Left forelimb (tissue), 1 donor: ENCODE data around the gene SKAP1.
"Not testable (repeated sequence)": the region's sequence is repeated elsewhere in the genome, so short reads cannot be mapped to it uniquely, and the experiment has no call there.

Experiments
- DNase-seq: peaks from one replicate; pipeline ENCODE4 v3.0.0-alpha.2; 2018; ENCODE audit warnings: low spot score

Gene SKAP1

GRCh38 chr17:48445248-48445620 is 15.2 kb upstream of the SKAP1 start:
- no peak for DNase-seq

GRCh38 chr17:48444516-48445247 is 14.7 kb upstream of the SKAP1 start:
- no peak for DNase-seq

- no peak for DNase-seq
These were observed 13.7 kb upstream of the SKAP1 start for GRCh38 chr17:48443712-48444111.

GRCh38 chr17:48442819-48443218 is 12.8 kb upstream of the SKAP1 start:
- no peak for DNase-seq

DNA sequence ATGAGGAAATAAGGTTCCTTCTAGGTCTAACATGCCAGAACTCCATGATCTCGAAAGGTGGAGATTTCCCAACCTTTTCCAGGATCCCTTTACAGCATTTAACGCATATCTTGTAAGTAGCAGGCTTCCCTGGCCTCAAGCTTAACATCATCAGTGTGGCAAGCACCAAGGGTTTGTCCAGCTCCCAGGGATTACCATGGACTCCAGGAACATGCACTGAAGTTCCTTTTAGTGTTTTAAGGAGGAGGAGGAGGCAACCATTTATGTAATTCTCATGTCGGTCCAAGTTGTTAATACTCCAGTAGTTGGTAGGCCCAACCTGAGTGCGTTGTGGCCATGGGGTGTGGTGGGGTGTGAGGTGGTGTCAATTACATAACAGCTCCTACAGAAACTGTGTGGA is 11.8 kb upstream of the SKAP1 start:
- no peak for DNase-seq

DNA sequence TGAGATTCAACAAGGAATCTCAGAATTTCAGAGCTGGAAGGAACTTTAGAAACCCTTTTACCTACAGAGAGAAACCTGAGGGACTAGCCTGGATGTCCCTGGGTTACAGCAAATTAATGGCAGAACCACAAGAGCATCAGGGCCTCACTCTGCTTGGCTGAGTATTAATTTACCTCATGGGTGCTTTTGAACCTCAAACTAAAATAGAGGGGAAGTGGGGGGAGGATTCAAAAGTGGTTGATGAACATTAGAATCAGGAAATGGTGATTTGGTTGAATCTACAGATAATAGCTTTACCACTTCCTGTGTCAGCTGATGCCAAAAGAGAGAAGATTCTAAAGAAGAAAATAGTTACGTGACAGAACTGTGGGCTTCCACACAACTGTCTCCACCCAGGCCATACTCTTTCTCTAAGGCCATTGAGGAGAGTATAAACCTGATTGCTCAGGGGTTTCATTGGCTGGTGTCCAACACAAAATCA is 11.3 kb upstream of the SKAP1 start:
- DNase-seq: no peak

GRCh38 chr17:48440669-48441068 is 10.7 kb upstream of the SKAP1 start:
- no peak for DNase-seq

DNA sequence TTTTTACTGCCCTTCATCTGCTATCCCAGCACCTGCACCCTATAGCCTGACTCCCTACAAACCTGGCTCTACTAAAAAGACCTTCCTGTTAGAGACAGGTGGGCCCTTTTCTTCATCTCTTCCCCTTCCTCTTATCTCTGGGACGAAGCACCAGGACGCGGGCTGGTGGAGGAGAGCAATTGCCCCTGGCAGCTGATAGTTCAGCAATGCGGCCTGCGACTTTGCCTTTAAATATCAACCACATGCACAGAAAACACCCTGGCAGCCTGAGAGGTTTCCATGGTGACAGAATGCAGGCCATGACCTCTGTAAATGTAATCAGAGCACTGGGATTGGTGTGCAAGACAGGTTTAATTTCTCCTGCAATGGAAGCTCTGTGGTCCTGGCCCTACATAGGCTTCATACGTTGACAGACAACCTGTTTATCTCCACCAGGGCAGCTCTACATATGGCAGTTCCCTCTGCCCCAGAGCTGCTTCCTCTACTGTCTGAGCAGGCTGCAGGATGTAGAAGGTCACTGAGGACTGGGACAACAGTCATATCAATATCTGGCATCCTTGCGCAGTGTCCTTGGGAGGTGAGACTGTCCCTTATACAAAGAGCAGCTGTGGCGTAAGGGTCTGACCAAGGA is 10.0 kb upstream of the SKAP1 start:
- DNase-seq: no peak

DNA sequence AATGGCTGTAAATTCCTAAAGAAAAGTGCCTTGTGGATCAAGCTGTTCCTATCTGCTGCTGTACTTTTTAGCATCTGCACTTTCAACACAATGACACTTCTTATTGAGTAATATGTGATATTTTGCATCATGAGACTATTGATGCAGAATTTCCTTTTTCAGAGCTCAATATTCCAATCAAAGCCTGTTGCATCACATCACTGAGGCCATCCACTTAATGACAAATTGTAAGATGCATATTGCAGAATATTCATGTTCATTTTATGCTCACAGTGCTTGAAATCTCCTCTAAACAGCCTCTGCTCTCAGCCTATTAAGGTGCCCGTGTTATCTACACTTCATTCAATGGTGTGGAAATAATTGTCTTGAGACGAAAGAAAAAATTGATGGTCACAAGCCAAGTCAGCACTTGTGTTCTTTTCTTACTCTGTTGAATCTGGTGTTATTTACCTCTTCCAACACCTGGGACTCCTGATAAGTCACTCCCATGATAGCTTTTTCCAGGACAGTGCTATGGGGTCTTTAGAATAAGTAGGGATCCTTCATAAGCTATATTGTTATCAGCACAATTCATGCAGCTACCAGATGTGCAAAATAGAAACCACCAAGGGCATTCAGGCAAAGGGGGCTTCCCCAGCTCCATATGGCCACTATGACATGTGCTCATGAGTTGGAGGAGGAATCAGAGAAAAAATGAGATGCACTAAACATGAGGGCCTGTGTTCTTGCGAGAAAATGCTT is 9.3 kb upstream of the SKAP1 start:
- DNase-seq: no peak

GRCh38 chr17:48438516-48439061 is 8.6 kb upstream of the SKAP1 start:
- no peak for DNase-seq

- no peak for DNase-seq
These were observed 3.9 kb upstream of the SKAP1 start for GRCh38 chr17:48433896-48434295.

GRCh38 chr17:48432820-48433775 is 3.1 kb upstream of the SKAP1 start:
- DNase-seq: no peak

DNA sequence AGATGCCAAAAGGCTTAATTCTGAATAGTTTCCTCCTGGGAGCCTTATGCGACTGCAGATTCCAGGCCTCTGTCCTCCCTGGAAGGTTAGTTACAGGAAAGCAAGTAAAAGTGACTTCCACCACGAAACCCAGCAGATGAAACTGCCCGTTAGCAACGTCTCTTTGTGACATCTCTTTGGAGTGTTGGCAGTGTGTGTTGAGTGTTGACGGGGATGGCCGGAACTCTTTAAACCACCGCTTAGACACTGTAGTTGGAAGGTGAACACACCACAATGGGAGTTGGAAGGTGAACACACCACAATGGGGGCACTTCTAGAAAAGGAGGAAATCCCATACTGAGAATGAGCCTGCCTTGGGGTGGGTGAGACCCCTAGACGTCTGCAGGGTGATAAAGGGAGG is 858 bp downstream of the SKAP1 start:
- DNase-seq: no peak

- DNase-seq: no peak
These were observed 2.4 kb downstream of the SKAP1 start for GRCh38 chr17:48427598-48427997.

DNA sequence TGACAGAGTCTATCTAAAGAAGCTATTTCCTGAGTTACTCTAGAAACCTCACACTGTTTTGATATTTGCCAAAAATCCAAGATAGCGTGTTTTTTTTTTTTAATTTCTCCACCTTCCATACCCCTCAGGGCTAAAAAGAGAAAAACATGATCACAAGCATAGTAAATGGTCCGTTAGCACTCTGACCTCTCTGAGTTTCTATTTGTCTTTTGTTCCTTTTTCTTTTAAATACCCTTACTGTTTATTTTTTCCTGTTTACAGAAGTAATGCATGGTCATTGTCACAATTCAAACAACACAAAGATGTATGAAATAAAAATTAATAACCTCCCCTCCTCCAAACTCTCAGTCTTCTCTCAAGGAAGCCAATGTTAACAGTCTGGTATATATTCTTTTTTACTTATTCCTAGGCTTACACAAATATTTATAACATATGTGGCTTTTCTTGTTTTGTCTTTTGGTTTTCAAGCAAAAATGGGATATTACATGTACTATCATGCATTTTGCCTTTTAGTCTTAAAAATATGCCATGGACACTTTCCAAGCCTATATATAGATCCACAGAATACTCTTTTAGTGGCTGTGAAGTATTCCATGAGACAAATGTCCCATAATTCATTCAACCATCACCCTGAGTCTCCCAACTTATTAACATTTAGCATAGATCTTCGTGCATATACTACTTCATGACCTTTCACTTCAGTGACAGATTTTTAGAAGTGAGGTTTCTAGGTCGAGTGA is 3.1 kb downstream of the SKAP1 start:
- no peak for DNase-seq

DNA sequence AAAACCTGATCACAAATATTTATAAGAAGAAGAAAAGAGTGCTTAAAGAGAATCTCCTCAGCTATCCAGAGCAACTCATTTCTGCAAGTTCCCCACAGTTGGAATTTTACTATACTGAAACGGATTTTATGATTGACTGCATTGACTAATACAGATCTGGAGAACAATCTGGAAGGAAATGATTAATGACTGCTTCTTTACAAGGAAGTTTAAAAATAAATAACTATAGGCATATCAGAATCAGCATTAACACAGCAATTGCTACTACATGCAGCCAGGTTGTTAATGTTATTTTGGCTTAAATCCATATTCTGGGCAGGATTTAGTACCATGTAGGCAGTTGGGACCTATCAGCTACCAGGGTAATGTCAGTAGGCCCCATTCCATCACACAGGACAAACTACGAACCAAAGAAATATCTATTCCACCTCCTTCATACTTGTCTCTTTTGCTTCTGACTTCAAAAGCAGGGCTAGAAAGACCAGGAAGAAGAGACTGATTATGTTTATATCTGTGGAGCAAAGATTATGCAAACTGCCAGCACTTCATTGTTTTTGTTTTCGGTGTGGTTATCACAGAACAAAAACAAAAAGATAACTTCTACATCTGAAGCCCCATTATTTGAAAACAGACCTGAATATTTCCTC is 3.9 kb downstream of the SKAP1 start:
- DNase-seq: no peak

GRCh38 chr17:48422060-48422459 is 8.0 kb downstream of the SKAP1 start:
- not testable (repeated sequence) for DNase-seq

GRCh38 chr17:48420823-48421222 is 9.2 kb downstream of the SKAP1 start:
- no peak for DNase-seq

GRCh38 chr17:48416971-48417370 is 13.0 kb downstream of the SKAP1 start:
- DNase-seq: no peak

- DNase-seq: no peak
These were observed 16.2 kb downstream of the SKAP1 start for GRCh38 chr17:48413613-48414405.
